Pancreas (tissue), 10 donors: ENCODE measurements around the gene STAG1. TPM values are rescaled to one million over a fixed set of nuclear protein-coding genes. Genes with fewer than 3 reads are reported as not detected.
"Not testable (repeated sequence)": the region's sequence is repeated elsewhere in the genome, so short reads cannot be mapped to it uniquely, and the experiment has no call there.

ENCODE experiments used
- ATAC-seq, 4 donors: fragments of 200-7000 bp; cut with Tn5 transposase; one replicate each; pipeline versions ENCODE4 v1.8.0 to v1.9.1; 2020; ENCODE audit warnings: mild to moderate bottlenecking in 4 of 4, moderate library complexity in 4 of 4
- DNase-seq, 6 donors: peaks; one replicate each; pipeline ENCODE4 v3.0.0-alpha.2; 2020
- FAIRE-seq: peaks from 2 replicates; lab custom pipeline; 2012; peaks lifted over from hg19 to GRCh38; lab: Jason Lieb, UNC
- H3K27ac ChIP-seq, 4 donors: fragments of 200-600 bp; sonication (generic); 1 replicate in 3 of 4; 2 replicates in 1 of 4; pipeline versions ENCODE4 v1.5.0 to v1.8.0; 2020
- H3K27me3 ChIP-seq, 4 donors: fragments of 200-600 bp; one replicate each; pipeline ENCODE4 v1.8.0; 2021
- H3K36me3 ChIP-seq, 3 donors: fragments of 200-600 bp; sonication (generic) in 1 of 3; one replicate each; pipeline versions ENCODE4 v1.5.0 to v1.8.0; 2020 to 2021
- H3K4me1 ChIP-seq, 3 donors: fragments of 200-600 bp; one replicate each; pipeline ENCODE4 v1.8.0; 2021
- H3K4me3 ChIP-seq, 4 donors: fragments of 200-600 bp; sonication (generic) in 2 of 4; one replicate each; pipeline versions ENCODE4 v1.5.0 to v1.8.0; 2020 to 2021
- H3K9me3 ChIP-seq, 4 donors: fragments of 200-600 bp; one replicate each; pipeline ENCODE4 v1.8.0; 2021
- WGBS, 2 donors: extraction: QIAGEN DNeasy Blood & Tissue Kit; methylation state at CpG; one replicate each; pipeline ENCODE4 v1.1.7; 2013; 5-methylcytosine and 5-hydroxymethylcytosine counted together
- intact Hi-C, 3 donors: fragments of 100-400 bp; cut with DNase I; formaldehyde crosslinking; loops; one replicate each; pipeline versions ENCODE4 v1.11.1 to v1.14.2; 2022
- polyA plus RNA-seq, 2 donors: library from polyadenylated mRNA; stranded (reverse); fragments of 200-250 nt; gene quantifications; one replicate each; pipeline ENCODE4 v1.2.3, GENCODE V29; 2013
- total RNA-seq, 6 donors: library from RNA; stranded (reverse); fragmentation: NEBNext Ultra II Directional in 4 of 6; extraction: Animal tissue kit (Norgen Biotek cat#: 25700) in 4 of 6; gene quantifications; one replicate each; pipeline versions ENCODE4 v1.2.1 to v1.2.4, GENCODE V29; 2021 to 2023
- TF ChIP-seq, protein P1 (sequence below), 4 donors: fragments of 200-600 bp; sonication (generic) in 3 of 4; IDR thresholded peaks; one replicate each; pipeline versions ENCODE4 v1.5.0 to v1.8.0; 2021; ENCODE audit warnings: antibody characterized with exemption in 4 of 4
- donor health status: healthy with polysubstance abuse.
- donor health status: DM: no; HTN: no; CAD: no; lungs with moderate emphysema.
- donor health status: DM: no; HTN: no; CAD: no.
- donor health status: control.
- donor health status: control.
- donor health status: Bipolar disorder and iron deficiency.
- donor health status: DM: yes; HTN: yes; CAD: no.
- donor health status: DM: no; HTN: no; CAD: no.
- donor health status: DM: no; HTN: no; CAD: no.
- donor health status: DM: yes; HTN: yes; CAD: no.

The STAG1 gene
- total and polyA plus RNA-seq, 8 donors = 6.8 to 24.1 (median 18.6) TPM

DNA sequence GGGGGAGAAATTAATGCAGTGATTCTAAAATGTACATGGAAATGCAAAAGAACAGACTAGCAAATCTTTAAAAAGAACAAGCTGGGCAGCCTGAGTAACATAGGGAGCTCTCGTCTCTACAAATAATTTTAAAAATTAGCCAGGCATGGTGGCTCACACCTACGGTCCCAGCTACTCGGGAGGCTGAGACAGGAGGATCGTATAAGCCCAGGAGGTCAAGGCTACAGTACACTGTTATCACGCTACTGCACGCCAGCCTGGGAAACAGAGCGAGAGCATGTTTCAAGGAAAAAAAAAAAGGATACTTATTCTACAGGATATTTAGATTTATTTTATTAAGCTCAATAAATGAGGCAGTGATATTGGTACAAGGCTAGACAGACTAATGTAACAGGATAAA is 40.9 kb downstream of the STAG1 start:
- Histone ChIP-seq H3K27ac (no peak overlapping the region), H3K27me3 (no peaks in the 10 kb centered on the region), H3K4me1 (no peaks in the 10 kb centered on the region), H3K36me3 (no peaks in the 10 kb centered on the region), H3K4me3 (no peak overlapping the region), H3K9me3 (no peaks in the 10 kb centered on the region)
- DNase-seq (no peak), FAIRE-seq (no peak), ATAC-seq (no peak)
- intact Hi-C loops = no loop called here
- TF ChIP-seq, protein P1, sequence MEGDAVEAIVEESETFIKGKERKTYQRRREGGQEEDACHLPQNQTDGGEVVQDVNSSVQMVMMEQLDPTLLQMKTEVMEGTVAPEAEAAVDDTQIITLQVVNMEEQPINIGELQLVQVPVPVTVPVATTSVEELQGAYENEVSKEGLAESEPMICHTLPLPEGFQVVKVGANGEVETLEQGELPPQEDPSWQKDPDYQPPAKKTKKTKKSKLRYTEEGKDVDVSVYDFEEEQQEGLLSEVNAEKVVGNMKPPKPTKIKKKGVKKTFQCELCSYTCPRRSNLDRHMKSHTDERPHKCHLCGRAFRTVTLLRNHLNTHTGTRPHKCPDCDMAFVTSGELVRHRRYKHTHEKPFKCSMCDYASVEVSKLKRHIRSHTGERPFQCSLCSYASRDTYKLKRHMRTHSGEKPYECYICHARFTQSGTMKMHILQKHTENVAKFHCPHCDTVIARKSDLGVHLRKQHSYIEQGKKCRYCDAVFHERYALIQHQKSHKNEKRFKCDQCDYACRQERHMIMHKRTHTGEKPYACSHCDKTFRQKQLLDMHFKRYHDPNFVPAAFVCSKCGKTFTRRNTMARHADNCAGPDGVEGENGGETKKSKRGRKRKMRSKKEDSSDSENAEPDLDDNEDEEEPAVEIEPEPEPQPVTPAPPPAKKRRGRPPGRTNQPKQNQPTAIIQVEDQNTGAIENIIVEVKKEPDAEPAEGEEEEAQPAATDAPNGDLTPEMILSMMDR (IDR thresholded peaks at IDR 0.05) = no peak
- 92 to 95% methylated on average over 7 of the region's 7 CpGs for WGBS, 2 donors

DNA sequence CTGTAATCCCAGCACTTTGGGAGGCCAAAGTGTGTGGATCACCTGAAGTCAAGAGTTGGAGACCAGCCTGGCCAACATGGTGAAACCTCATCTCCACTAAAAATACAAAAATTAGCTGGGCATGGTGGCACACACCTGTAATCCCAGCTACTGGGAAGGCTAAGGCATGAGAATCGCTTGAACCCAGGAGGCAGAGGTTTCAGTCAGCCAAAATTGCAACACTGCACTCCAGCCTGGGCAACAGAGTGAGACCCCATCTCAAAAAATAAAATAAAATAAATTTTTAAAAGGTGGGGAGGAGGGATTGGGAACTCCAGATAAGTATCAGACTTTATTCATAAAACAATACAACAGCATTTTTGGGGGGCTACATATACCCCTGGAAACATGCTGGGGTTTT is 42.4 kb downstream of the STAG1 start:
- FAIRE-seq, H3K36me3 ChIP-seq, H3K27ac ChIP-seq, H3K9me3 ChIP-seq, H3K4me3 ChIP-seq, DNase-seq, H3K4me1 ChIP-seq, intact Hi-C loops, ATAC-seq, H3K27me3 ChIP-seq: not testable (repeated sequence)
- whole genome bisulfite sequencing, 2 donors = 90 to 97% methylated on average over 1 of the region's 1 CpG

GRCh38 chr3:136708333-136708985 is 43.7 kb downstream of the STAG1 start:
- Histone ChIP-seq H3K36me3 (no peaks in the 10 kb centered on the region), H3K9me3 (no peaks in the 10 kb centered on the region), H3K27me3 (no peaks in the 10 kb centered on the region), H3K4me3 (no peak overlapping the region), H3K27ac (no peak overlapping the region), H3K4me1 (no peaks in the 10 kb centered on the region)
- DNase-seq (no peak), ATAC-seq (no peak), FAIRE-seq (no peak)
- TF ChIP-seq, protein P1 (IDR thresholded peaks at IDR 0.05) = no peak
- 87 to 92% methylated on average over 3 of the region's 3 CpGs for WGBS, 2 donors
- intact Hi-C loops = no loop called here

- intact Hi-C loops = no loop called here
- no peaks in the 10 kb centered on the region for H3K27me3 ChIP-seq
- no peak overlapping the region for H3K27ac ChIP-seq
- no peak overlapping the region for H3K4me3 ChIP-seq
- no peaks in the 10 kb centered on the region for H3K9me3 ChIP-seq
- 49% methylated on average over 4 of the region's 4 CpGs for WGBS, 2 donors
- DNase-seq = no peak
- H3K4me1 ChIP-seq = no peaks in the 10 kb centered on the region
- H3K36me3 ChIP-seq = no peaks in the 10 kb centered on the region
- no peak for ATAC-seq
- TF ChIP-seq, protein P1 (IDR thresholded peaks at IDR 0.05) = no peak
- no peak for FAIRE-seq
Measured at GRCh38 chr3:136703429-136703828, 48.7 kb downstream of the STAG1 start.

- WGBS, 2 donors = 85 to 90% methylated on average over 5 of the region's 5 CpGs
- Histone ChIP-seq H3K27ac (no peak overlapping the region), H3K4me3 (no peak overlapping the region), H3K9me3 (no peaks in the 10 kb centered on the region), H3K4me1 (no peaks in the 10 kb centered on the region), H3K36me3 (no peaks in the 10 kb centered on the region), H3K27me3 (no peaks in the 10 kb centered on the region)
- intact Hi-C loops = no loop called here
- ATAC-seq (no peak), FAIRE-seq (no peak), DNase-seq (no peak)
- TF ChIP-seq, protein P1 (IDR thresholded peaks at IDR 0.05) = no peak
Measured at GRCh38 chr3:136699271-136699828, 52.8 kb downstream of the STAG1 start.
